HUES48 (cell line): ENCODE results near the gene METTL15.

Source experiments
- H3K27ac ChIP-seq: one replicate; pipeline ENCODE4 v1.7.0; 2013; ENCODE audit warnings: low read depth, low read length, inconsistent platforms
- H3K27me3 ChIP-seq: 2 replicates; pipeline ENCODE4 v1.6.1; 2013; ENCODE audit warnings: mild to moderate bottlenecking, low read length; ENCODE audit not compliant: control insufficient read depth, insufficient read depth
- H3K36me3 ChIP-seq: 2 replicates; pipeline ENCODE4 v1.6.1; 2013; ENCODE audit warnings: low read length; ENCODE audit not compliant: control insufficient read depth, insufficient read depth
- H3K4me1 ChIP-seq: 2 replicates; pipeline ENCODE4 v1.6.1; 2013; ENCODE audit warnings: mild to moderate bottlenecking, low read length; ENCODE audit not compliant: control insufficient read depth, insufficient read depth
- H3K4me3 ChIP-seq: 2 replicates; pipeline ENCODE4 v1.5.1; 2013; ENCODE audit warnings: mild to moderate bottlenecking, low read depth, low read length
- H3K9ac ChIP-seq: 2 replicates; pipeline ENCODE4 v1.6.1; 2013; ENCODE audit warnings: mild to moderate bottlenecking, low read depth, low read length, moderate library complexity
- H3K9me3 ChIP-seq: 2 replicates; pipeline ENCODE4 v1.6.1; 2013; ENCODE audit warnings: low read length; ENCODE audit not compliant: control insufficient read depth, insufficient read depth

METTL15 gene

DNA sequence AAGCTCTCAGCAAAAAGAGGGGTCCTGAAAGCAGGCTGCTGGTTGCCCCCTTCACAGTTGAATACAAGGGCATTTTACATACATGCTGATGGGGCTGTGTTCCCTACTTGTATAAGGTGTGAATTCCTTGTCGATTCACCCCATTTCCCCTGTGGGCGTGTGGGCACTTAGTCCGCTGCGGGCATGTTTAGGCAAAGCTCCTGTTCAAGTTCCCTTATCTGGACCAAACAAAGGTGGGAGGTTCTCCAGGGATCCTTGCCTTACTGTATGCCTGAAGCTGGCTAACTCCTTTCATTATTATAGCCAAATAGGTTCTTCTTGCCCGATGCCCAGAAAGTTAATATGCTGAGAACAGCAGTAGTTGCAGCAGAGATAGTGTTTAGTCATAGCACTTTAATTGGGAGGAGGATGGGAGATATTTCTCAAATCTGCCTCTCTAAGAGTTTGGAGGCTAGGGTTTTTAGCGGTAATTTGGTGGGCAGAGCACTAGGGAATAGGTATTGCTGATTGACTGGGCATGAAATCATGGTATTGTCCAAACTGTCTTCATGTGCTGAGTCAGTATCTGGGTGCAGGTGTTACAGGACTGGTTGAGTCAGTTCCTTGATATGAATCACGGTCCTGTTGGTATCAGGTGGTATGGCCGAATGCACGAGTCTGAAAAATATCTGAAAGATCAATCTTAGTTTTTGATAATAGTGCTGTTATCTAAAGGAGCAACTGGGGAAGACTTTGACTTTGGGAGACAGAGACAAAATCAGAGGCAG lies 32.7 kb downstream of the METTL15 start:
- no peaks in the 10 kb centered on the region for H3K27me3 ChIP-seq
- H3K9me3 ChIP-seq = peaks cover 55% of the 10 kb centered on the region
- no peaks in the 10 kb centered on the region; the same call in 1 of the 2 replicates for H3K4me1 ChIP-seq
- H3K4me3 ChIP-seq = no peak overlapping the region
- peak overlapping the region; percentile 76 for H3K27ac ChIP-seq
- peaks cover 10% of the 10 kb centered on the region for H3K36me3 ChIP-seq
- no peak overlapping the region for H3K9ac ChIP-seq

DNA sequence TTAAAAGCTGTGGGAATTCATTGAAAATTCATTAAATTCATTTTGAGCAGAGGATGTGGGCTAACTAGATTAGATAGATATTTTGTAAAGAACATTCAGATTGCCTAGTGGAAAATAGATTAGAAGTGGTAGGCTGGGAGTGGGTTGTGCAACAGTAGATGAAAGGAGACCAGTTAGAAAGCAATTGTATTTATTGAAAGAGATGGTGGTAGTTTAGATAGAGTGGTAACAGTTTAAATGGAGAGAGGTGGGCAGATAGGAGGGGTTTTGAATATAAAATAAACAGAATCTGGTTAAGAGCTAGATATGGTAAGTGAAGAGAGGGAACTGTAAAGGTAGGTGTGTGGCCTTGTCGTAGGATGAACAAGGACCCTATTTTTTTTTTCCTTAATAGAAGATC lies 34.5 kb downstream of the METTL15 start:
- H3K36me3 ChIP-seq = peaks cover 4% of the 10 kb centered on the region; the same call in 1 of the 2 replicates
- H3K4me3 ChIP-seq = no peak overlapping the region
- H3K4me1 ChIP-seq = no peaks in the 10 kb centered on the region; the same call in 1 of the 2 replicates
- peaks cover 36% of the 10 kb centered on the region for H3K9me3 ChIP-seq
- H3K27me3 ChIP-seq = no peaks in the 10 kb centered on the region
- H3K27ac ChIP-seq = no peak overlapping the region
- no peak overlapping the region for H3K9ac ChIP-seq

DNA sequence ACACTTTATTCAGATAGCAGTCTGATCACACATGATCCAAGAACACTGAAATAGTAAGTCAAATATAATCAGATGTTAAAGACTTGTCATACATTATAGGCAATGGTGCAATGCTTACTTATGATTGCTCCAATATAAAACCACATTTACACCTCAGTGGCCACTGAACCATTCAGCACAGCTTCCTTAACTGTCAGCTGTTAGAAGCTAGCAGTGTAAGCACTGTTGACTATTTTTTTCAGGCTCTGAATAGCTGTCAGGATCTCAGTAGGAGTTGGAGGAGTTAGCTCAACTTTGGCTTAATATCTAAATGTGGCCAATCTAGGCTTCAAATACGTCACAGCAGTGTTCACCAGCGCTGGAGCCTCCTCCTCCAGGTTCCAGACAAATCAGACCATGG lies 36.6 kb downstream of the METTL15 start:
- Histone ChIP-seq H3K9me3 (peaks cover 15% of the 10 kb centered on the region), H3K27ac (no peak overlapping the region), H3K27me3 (no peaks in the 10 kb centered on the region), H3K4me1 (no peaks in the 10 kb centered on the region; the same call in 1 of the 2 replicates), H3K9ac (no peak overlapping the region), H3K4me3 (no peak overlapping the region), H3K36me3 (no peaks in the 10 kb centered on the region)

DNA sequence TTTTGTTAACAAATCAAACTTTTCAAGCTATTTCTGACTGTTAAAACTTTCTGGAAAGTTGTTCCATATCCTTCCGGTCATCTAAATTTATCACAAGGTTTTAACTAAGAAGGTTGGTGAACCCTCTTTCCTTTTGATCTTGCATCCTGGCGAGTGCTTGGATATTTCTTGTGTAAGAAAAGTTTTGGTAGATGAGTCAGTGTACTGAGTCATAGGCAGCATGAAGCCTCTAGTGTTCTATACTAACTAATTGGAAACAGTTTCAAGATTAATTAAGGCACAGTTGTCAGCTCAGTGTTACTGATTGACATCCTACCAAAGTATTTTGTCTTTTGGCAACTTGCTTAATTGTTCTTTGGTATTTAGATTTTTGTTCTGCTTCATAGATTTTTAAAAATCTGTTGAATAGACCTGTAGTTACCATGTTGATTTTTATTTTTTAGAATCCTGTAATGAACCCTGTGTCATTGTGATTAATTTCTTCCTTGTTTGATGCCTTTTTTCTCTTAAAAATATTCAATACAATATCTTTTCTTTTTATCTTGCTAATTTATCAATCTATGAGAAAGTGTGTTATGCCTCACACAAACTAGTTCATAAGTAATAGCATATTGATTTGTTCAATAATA lies 38.0 kb downstream of the METTL15 start:
- Histone ChIP-seq H3K9ac (no peak overlapping the region), H3K9me3 (peaks cover under 1% of the 10 kb centered on the region; the same call in 1 of the 2 replicates), H3K36me3 (no peaks in the 10 kb centered on the region), H3K27ac (peak overlapping the region; percentile 44), H3K4me1 (no peaks in the 10 kb centered on the region; the same call in 1 of the 2 replicates), H3K4me3 (no peak overlapping the region), H3K27me3 (no peaks in the 10 kb centered on the region)

DNA sequence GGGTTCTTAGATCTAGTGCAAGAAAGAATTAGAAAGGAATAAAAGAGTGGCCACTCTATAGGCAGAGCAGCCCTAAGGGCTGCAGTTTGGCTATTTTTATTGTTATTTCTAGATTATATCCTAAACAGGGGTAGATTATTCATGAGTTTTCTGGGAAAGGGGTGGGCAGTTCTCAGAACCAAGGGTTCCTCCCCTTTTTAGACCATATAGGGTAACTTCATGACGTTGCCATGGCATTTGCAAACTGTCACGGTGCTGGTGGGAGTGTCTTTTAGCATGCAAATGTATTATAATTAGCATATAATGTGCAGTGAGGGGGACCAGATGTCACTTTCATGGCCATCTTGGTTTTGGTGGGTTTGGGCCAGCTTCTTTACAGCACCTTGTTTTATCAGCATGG lies 44.6 kb downstream of the METTL15 start:
- no peaks in the 10 kb centered on the region for H3K9me3 ChIP-seq
- no peaks in the 10 kb centered on the region for H3K27me3 ChIP-seq
- no peak overlapping the region for H3K27ac ChIP-seq

DNA sequence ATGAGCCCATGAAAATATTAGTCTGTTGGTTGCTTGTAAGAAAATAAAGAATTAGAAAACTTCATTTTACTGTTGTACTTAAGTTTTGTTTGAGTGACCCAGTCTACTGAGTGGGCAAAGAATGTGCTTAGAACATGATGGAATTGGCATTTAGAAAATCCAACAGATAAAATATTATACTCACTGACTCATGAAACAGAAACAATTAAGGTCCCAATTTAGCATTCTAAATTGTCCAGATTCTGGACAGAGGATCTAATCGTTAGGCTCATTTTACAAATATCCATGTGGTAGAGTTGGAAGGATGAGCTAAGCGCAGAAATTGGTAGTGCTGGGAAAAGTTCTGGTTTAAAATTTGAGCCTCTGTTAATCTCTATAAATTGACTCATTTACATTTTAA lies 45.4 kb downstream of the METTL15 start:
- peaks cover 14% of the 10 kb centered on the region for H3K4me1 ChIP-seq
- H3K27ac ChIP-seq = no peak overlapping the region
- H3K36me3 ChIP-seq = peaks cover 11% of the 10 kb centered on the region; the same call in 1 of the 2 replicates
- no peak overlapping the region for H3K4me3 ChIP-seq
- no peaks in the 10 kb centered on the region for H3K9me3 ChIP-seq
- no peak overlapping the region for H3K9ac ChIP-seq
- no peaks in the 10 kb centered on the region for H3K27me3 ChIP-seq

More for the DNA sequence above, 44.6 kb downstream of the METTL15 start:
- H3K9ac ChIP-seq = no peak overlapping the region
- H3K4me1 ChIP-seq = peaks cover 14% of the 10 kb centered on the region
- peaks cover 4% of the 10 kb centered on the region; the same call in 1 of the 2 replicates for H3K36me3 ChIP-seq
- no peak overlapping the region for H3K4me3 ChIP-seq

DNA sequence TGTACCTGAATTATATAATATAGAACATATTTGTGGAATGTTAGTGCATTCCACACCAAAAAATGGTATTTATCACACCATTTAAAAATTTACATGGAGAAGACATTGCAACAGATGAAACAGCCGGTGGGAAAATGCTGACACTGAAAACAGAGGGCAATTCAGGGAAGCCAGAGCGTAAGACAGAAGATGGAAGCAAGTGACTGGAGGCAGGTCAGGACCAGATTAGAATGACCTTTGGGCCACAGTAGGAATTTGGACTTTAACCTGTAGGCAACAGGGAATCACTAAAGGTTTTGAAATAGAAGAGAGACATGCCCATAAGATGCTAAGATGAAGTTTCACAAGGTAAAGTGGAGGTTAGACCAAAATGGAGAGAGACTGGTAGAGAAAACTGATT lies 60.5 kb downstream of the METTL15 start:
- H3K4me1 ChIP-seq = no peaks in the 10 kb centered on the region
- 0 out of 2 replicates have a peak, but pooled peaks cover under 1% of the 10 kb centered on the region for H3K9me3 ChIP-seq
- no peak overlapping the region for H3K9ac ChIP-seq
- H3K27me3 ChIP-seq = no peaks in the 10 kb centered on the region
- no peak overlapping the region for H3K4me3 ChIP-seq
- no peak overlapping the region for H3K27ac ChIP-seq
- H3K36me3 ChIP-seq = peaks cover 3% of the 10 kb centered on the region; the same call in 1 of the 2 replicates

DNA sequence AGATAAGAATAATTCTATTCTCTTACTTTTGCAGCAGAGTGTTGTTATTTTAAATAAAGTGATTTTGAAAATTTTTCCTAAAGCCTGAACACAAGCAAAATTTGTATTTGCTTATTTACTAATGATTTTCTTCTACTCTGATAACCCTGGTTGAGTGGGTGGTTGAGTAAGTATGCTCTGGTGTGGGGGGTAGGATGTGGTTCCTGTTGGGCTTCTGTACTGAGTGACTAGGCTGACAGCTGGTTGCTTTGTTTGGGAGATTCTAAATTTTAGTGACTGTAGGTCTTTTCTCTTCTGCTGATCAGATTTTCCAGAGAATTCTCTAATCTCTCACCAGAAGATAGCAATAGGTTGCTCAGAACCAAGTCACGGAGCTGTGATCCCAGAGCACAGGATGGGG lies 61.6 kb downstream of the METTL15 start:
- Histone ChIP-seq H3K9me3 (0 out of 2 replicates have a peak, but pooled peaks cover 4% of the 10 kb centered on the region), H3K9ac (no peak overlapping the region), H3K4me3 (no peak overlapping the region), H3K4me1 (no peaks in the 10 kb centered on the region), H3K36me3 (peaks cover 5% of the 10 kb centered on the region; the same call in 1 of the 2 replicates), H3K27ac (no peak overlapping the region), H3K27me3 (no peaks in the 10 kb centered on the region)

DNA sequence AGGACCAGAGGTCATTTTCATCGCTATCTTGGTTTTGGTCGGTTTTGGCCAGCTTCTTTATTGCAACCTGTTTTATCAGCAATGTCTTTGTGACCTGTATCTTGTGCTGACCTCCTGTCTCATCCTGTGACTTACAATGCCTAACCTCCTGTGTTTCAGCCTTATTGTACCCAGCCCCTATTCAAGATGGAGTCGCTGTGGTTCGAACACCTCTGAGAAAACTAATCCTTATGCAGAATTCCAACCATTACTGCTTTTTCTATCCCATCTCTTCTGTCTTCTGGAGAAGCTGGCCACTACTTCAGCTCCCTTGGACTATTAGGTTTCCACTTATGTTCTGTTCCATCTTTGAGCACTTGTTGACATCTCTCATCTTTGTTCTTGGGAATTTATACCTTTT lies 62.6 kb downstream of the METTL15 start:
- Histone ChIP-seq H3K4me1 (no peaks in the 10 kb centered on the region), H3K9ac (no peak overlapping the region)

DNA sequence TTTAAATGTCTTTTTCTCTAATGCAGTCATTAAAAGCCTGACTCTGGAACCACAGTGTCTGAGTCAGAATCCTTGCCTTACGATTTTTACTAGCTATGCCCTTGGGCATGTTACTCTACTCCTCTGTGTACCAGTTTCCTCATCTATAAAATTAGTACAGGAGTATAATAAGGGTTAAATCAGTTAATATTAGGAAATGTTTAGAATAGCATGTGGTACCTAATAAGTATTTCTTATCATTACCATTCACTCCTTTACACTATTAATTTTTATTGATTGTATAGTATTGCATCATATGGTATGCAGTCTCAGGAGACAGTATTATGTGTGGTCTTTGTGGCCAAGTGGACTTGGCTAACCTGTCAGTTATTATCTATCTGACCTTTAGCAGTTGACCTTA lies 68.2 kb downstream of the METTL15 start:
- Histone ChIP-seq H3K27me3 (no peaks in the 10 kb centered on the region), H3K4me3 (no peak overlapping the region), H3K9me3 (0 out of 2 replicates have a peak, but pooled peaks cover 4% of the 10 kb centered on the region), H3K27ac (no peak overlapping the region), H3K9ac (no peak overlapping the region), H3K36me3 (peaks cover 5% of the 10 kb centered on the region; the same call in 1 of the 2 replicates), H3K4me1 (no peaks in the 10 kb centered on the region)

More for the DNA sequence above, 62.6 kb downstream of the METTL15 start:
- no peaks in the 10 kb centered on the region for H3K27me3 ChIP-seq
- no peak overlapping the region for H3K27ac ChIP-seq
- H3K9me3 ChIP-seq = 0 out of 2 replicates have a peak, but pooled peaks cover 4% of the 10 kb centered on the region
- H3K36me3 ChIP-seq = peaks cover 5% of the 10 kb centered on the region; the same call in 1 of the 2 replicates
- H3K4me3 ChIP-seq = no peak overlapping the region

DNA sequence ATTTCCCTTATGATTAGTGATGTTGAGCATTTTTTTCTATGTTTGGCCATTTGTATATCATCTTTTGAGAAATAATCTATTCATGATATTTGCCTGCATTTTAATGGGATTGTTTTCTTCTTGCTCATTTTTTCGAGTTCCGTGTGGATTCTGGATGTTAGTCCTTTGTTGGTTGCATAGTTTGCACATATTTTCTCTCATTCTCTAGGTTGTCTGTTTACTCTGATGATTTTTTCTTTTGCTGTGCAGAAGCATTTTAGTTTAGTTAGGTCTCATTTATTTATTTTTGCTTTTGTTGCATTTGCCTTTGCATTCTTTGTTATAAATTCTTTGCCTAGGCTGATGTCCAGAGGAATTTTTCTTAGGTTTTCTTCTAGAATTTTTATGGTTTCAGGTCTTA lies 87.3 kb downstream of the METTL15 start:
- Histone ChIP-seq H3K4me1 (no peaks in the 10 kb centered on the region), H3K9ac (no peak overlapping the region), H3K36me3 (no peaks in the 10 kb centered on the region), H3K27ac (no peak overlapping the region), H3K4me3 (no peak overlapping the region), H3K27me3 (no peaks in the 10 kb centered on the region), H3K9me3 (peaks cover 3% of the 10 kb centered on the region; the same call in 1 of the 2 replicates)
